Spleen (tissue), 7 donors: ENCODE measurements around the gene NR3C1.

Experiments
- CTCF ChIP-seq, 11 experiments: fragments of 200-600 bp in 7 of 11; fragments of 450-650 bp in 4 of 11; sonication (generic) in 4 of 11; IDR thresholded peaks in 8 of 11; conservative IDR thresholded peaks in 3 of 11; 1 replicate in 7 of 11; 2 replicates in 4 of 11; pipeline versions ENCODE4 v1.4.0 to v1.8.0; 2016 to 2021; ENCODE audit warnings: antibody characterized with exemption in 11 of 11, inconsistent platforms in 4 of 11, mild to moderate bottlenecking in 1 of 11
- POLR2A ChIP-seq, 3 donors: fragments of 450-650 bp; IDR thresholded peaks; one replicate each; pipeline ENCODE4 v1.5.1; 2017; ENCODE audit warnings: antibody characterized with exemption in 3 of 3, mild to moderate bottlenecking in 1 of 3
- POLR2AphosphoS5 ChIP-seq, 3 donors: sonication (generic); formaldehyde crosslinking; IDR thresholded peaks; one replicate each; pipeline ENCODE4 v1.5.1; 2017; ENCODE audit warnings: antibody characterized with exemption in 3 of 3
- donor health status: DM: no; HTN: no; CAD: no; lungs with moderate emphysema.
- donor health status: DM: no; HTN: no; CAD: no.
- donor health status: DM: no; HTN: no; CAD: no.

GRCh38 chr5:143259254-143259605 is 144.3 kb downstream of the NR3C1 start:
- TF ChIP-seq POLR2AphosphoS5 (IDR thresholded peaks at IDR 0.05) (no peak), POLR2A (IDR thresholded peaks at IDR 0.05) (no peak), CTCF (IDR thresholded peaks at IDR 0.05 in 8 of 11, conservative IDR thresholded peaks at IDR 0.05 in 3 of 11) (no peak)
